Mucosa of descending colon (tissue), 3 donors: ENCODE results near the gene ACBD5. TPM values are rescaled to one million over a fixed set of nuclear protein-coding genes. Genes with fewer than 3 reads are reported as not detected.
"Not testable (repeated sequence)": the region's sequence is repeated elsewhere in the genome, so short reads cannot be mapped to it uniquely, and the experiment has no call there.

Experiments used
- ATAC-seq: fragments of 200-7000 bp; cut with Tn5 transposase; one replicate; pipeline ENCODE4 v1.9.1; 2020; ENCODE audit warnings: mild to moderate bottlenecking, moderate library complexity
- DNase-seq, 3 donors: peaks; one replicate each; pipeline ENCODE4 v3.0.0-alpha.2; 2020
- H3K36me3 ChIP-seq: fragments of 200-600 bp; one replicate; pipeline ENCODE4 v1.8.0; 2021; ENCODE audit warnings: low read depth, mild to moderate bottlenecking
- H3K4me1 ChIP-seq: fragments of 200-600 bp; one replicate; pipeline ENCODE4 v1.8.0; 2021; ENCODE audit warnings: low read depth, mild to moderate bottlenecking
- H3K4me3 ChIP-seq: fragments of 200-600 bp; one replicate; pipeline ENCODE4 v1.8.0; 2021; ENCODE audit warnings: mild to moderate bottlenecking
- H3K9me3 ChIP-seq: fragments of 200-600 bp; one replicate; pipeline ENCODE4 v1.8.0; 2021; ENCODE audit warnings: mild to moderate bottlenecking
- CTCF ChIP-seq: fragments of 200-600 bp; IDR thresholded peaks from one replicate; pipeline ENCODE4 v1.8.0; 2022; ENCODE audit warnings: antibody characterized with exemption, mild to moderate bottlenecking
- intact Hi-C, 2 donors: fragments of 100-400 bp; cut with DNase I in 1 of 2; cut with micrococcal nuclease in 1 of 2; formaldehyde crosslinking; loops; one replicate each; pipeline versions ENCODE4 v1.11.0 to v1.11.1; 2022; cut with DNase I, micrococcal nuclease
- long read RNA-seq, 2 donors: library from polyadenylated mRNA; unstranded; transcript quantifications; one replicate each; pipeline ENCODE4 v2.0.0, GENCODE V29; 2019 to 2021
- total RNA-seq, 3 donors: library from RNA; stranded (reverse); fragmentation: NEBNext Ultra II Directional in 2 of 3; extraction: Animal tissue kit (Norgen Biotek cat#: 25700) in 2 of 3; gene quantifications; one replicate each; pipeline versions ENCODE4 v1.2.1 to v1.2.4, GENCODE V29; 2021 to 2023
- donor health status: DM: no; HTN: no; CAD: no; lungs with moderate emphysema.
- donor health status: DM: no; HTN: no; CAD: no.
- donor health status: DM: no; HTN: yes; CAD: no.

The ACBD5 gene
- total RNA-seq, result 10 to 100 TPM; 28.3 to 39.9 (median 31.9) TPM
- long read RNA-seq, donor 1, full-length matches to known transcripts, result 26 of 42 reads
- long read RNA-seq, donor 1, partial matches to known transcripts, result 4 of 42 reads
- long read RNA-seq, donor 1, other reads (novel, unspliced or antisense), result 12 of 42 reads
- long read RNA-seq, donor 2, full-length matches to known transcripts, result 9 of 25 reads
- long read RNA-seq, donor 2, partial matches to known transcripts, result 12 of 25 reads
- long read RNA-seq, donor 2, other reads (novel, unspliced or antisense), result 4 of 25 reads

- DNase-seq, result peak; percentile 88 to 95 (median 92)
- Histone ChIP-seq H3K9me3 (no peaks in the 10 kb centered on the region), H3K36me3 (peaks cover 4% of the 10 kb centered on the region), H3K4me1 (peaks cover 32% of the 10 kb centered on the region), H3K4me3 (peak within 1 kb of the TSS; percentile 52)
- peak; percentile 77 for ATAC-seq
- intact Hi-C loops, result no loop called here
- no peak for TF ChIP-seq CTCF
These were observed at the start of gene ACBD5 for GRCh38 chr10:27240212-27241009. Gene ACBD5 (minus strand): TSS chr10:27240797. CDS start chr10:27240688, 109 bp downstream.

GRCh38 chr10:27285093-27285492 is 44.5 kb upstream of the ACBD5 start:
- Histone ChIP-seq H3K4me3 (no peak overlapping the region), H3K9me3 (no peaks in the 10 kb centered on the region), H3K36me3 (no peaks in the 10 kb centered on the region), H3K4me1 (no peaks in the 10 kb centered on the region)
- peak in 1 of 3 donors; percentile 27 for DNase-seq
- ATAC-seq, result peak; percentile 48
- intact Hi-C loops, result no loop called here
- no peak for TF ChIP-seq CTCF

- ATAC-seq, result no peak
- Histone ChIP-seq H3K4me1 (no peaks in the 10 kb centered on the region), H3K4me3 (no peak overlapping the region), H3K9me3 (no peaks in the 10 kb centered on the region), H3K36me3 (no peaks in the 10 kb centered on the region)
- intact Hi-C loops, result no loop called here
- no peak for TF ChIP-seq CTCF
- no peak for DNase-seq
These were observed 36.0 kb upstream of the ACBD5 start for GRCh38 chr10:27276581-27276980.

- H3K4me3 ChIP-seq, DNase-seq, H3K4me1 ChIP-seq, H3K36me3 ChIP-seq, intact Hi-C loops, H3K9me3 ChIP-seq, ATAC-seq: not testable (repeated sequence)
These were observed 25.4 kb upstream of the ACBD5 start for GRCh38 chr10:27266025-27266424.

- intact Hi-C loops, H3K4me3 ChIP-seq, H3K4me1 ChIP-seq, H3K9me3 ChIP-seq, H3K36me3 ChIP-seq, DNase-seq, ATAC-seq: not testable (repeated sequence)
These were observed 22.2 kb upstream of the ACBD5 start for GRCh38 chr10:27262788-27263187.

GRCh38 chr10:27258838-27259812 is 18.5 kb upstream of the ACBD5 start:
- H3K9me3 ChIP-seq, result no peaks in the 10 kb centered on the region
- intact Hi-C loops, result no loop called here

More at GRCh38 chr10:27258838-27259812, 18.5 kb upstream of the ACBD5 start:
- H3K36me3 ChIP-seq, result no peaks in the 10 kb centered on the region
- TF ChIP-seq CTCF, result no peak
- peak in 2 of 3 donors; percentile 51 to 54 for DNase-seq
- H3K4me1 ChIP-seq, result no peaks in the 10 kb centered on the region
- peak; percentile 72 for ATAC-seq
- no peak overlapping the region for H3K4me3 ChIP-seq
